ENCODE data around the gene UBE3D.

Gene UBE3D

GRCh38 chr6:82996156-82996555, 69.5 kb downstream of the UBE3D start (continued):
- peak; percentile 94 for TF ChIP-seq ZNF518A (tag by site-specific recombination; conservative IDR thresholded peaks at IDR 0.05; ENCODE audit: low read depth)
- no peak for TF ChIP-seq ZNF48 (tag by site-specific recombination; IDR thresholded peaks at IDR 0.05)
- TF ChIP-seq HOXA7 (CRISPR knock-in tag; IDR thresholded peaks at IDR 0.05; ENCODE audit: borderline replicate concordance), result no peak
- TF ChIP-seq ZNF280D (tag by site-specific recombination; IDR thresholded peaks at IDR 0.05), result no peak
- no peak for TF ChIP-seq GLI4 (tag by site-specific recombination; IDR thresholded peaks at IDR 0.05)
- TF ChIP-seq ZNF747 (tag by site-specific recombination; IDR thresholded peaks at IDR 0.05), result no peak
- no peak for TF ChIP-seq BCL6B (tag by site-specific recombination; IDR thresholded peaks at IDR 0.05)
- TF ChIP-seq ZNF529 (tag by site-specific recombination; IDR thresholded peaks at IDR 0.05; ENCODE audit: insufficient replicate concordance), result peak; percentile 81
- TF ChIP-seq ZNF558 (tag by site-specific recombination; IDR thresholded peaks at IDR 0.05), result peak; percentile 69; the same call in 1 of the 2 replicates
- no peak for TF ChIP-seq GLIS1 (tag by site-specific recombination; IDR thresholded peaks at IDR 0.05)
- no peak for TF ChIP-seq ZNF785 (tag by site-specific recombination; IDR thresholded peaks at IDR 0.05)
- TF ChIP-seq ZNF416 (tag by site-specific recombination; IDR thresholded peaks at IDR 0.05), result no peak
- peak; percentile 23; the same call in 1 of the 2 replicates for TF ChIP-seq GLI2 (tag by site-specific recombination; IDR thresholded peaks at IDR 0.05; ENCODE audit: borderline replicate concordance, low read depth)
- peak; percentile 90 for TF ChIP-seq ZNF140 (tag by site-specific recombination; IDR thresholded peaks at IDR 0.05)
- TF ChIP-seq ZFHX2 (tag by site-specific recombination; conservative IDR thresholded peaks at IDR 0.05), result no peak
- TF ChIP-seq ZNF202 (tag by site-specific recombination; IDR thresholded peaks at IDR 0.05; ENCODE audit: borderline replicate concordance), result peak; percentile 79; the same call in 1 of the 2 replicates
- peak; percentile 79 for TF ChIP-seq ZBTB11 (tag by site-specific recombination; conservative IDR thresholded peaks at IDR 0.05; ENCODE audit: low read depth)
- TF ChIP-seq ZNF639 (tag by site-specific recombination; IDR thresholded peaks at IDR 0.05), result 0 out of 2 replicates have a peak, but pooled peaks have one; percentile 21
- TF ChIP-seq SP2 (tag by site-specific recombination; IDR thresholded peaks at IDR 0.05), result no peak
- no peak for TF ChIP-seq SP3 (tag by site-specific recombination; IDR thresholded peaks at IDR 0.05)
- no peak for TF ChIP-seq ZSCAN16 (tag by site-specific recombination; IDR thresholded peaks at IDR 0.05)
- TF ChIP-seq ZFP3 (tag by site-specific recombination; IDR thresholded peaks at IDR 0.05; ENCODE audit: low read depth), result peak; percentile 56; the same call in 1 of the 2 replicates
- 0 out of 2 replicates have a peak, but pooled peaks have one; percentile 27 for TF ChIP-seq ZNF18 (tag by site-specific recombination; IDR thresholded peaks at IDR 0.05)
- TF ChIP-seq ZNF677 (tag by site-specific recombination; IDR thresholded peaks at IDR 0.05), result no peak

Data from HEK293 (cell line).